ENCODE data around the gene HINFP. TPM values are rescaled to one million over a fixed set of nuclear protein-coding genes. Genes with fewer than 3 reads are reported as not detected.
A peak's percentile ranks its signal among the peaks of the same experiment; 100 is the strongest.

HINFP gene
- total and polyA plus RNA-seq, 9 of the 15 experiments (the other 6 are each of a cell fraction or from before 2014, with no cell fraction given): 13.8 to 34.1 (median 22.5) TPM

DNA sequence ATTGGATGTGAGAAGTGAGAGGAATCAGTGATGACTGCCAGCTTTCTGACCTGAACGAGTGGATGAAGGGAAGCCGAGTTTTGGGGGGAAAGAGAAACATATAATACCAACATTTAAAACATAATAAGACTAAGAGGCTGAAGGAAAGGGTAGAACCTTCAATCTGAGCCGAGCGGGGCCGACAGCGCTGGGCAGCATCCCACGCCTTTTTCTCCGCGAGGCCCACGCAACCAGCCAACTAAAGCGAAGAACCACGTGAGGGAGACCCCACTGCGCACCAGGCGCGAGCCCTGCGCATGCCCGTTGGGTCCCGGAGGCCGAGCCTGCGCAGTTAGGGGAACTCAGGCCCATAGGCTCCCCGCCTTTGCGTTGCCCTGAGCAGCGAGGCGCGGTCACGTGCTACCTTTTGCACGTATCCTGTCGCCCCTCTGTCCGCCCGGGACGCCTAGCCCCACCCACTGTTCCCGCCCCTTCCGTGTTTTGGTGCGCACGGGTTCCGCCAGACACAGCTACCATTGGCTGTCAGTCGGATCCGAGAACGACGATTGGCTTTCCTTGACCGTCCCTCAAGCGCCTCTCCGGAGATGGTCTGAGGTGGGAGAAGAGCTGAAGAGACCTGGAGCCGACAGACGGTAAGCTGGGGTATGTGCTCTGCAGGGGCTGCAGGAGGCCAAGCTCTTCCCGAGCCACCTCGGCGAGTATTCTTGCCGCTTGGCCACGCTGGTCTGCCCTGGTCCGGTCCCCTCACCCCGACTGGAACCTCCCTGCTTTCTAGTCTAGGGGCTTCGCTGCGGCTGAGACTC, at the start of gene HINFP (continued):
- TF ChIP-seq E2F8 (IDR thresholded peaks at IDR 0.05; ENCODE audit: low read depth, partially characterized antibody) (peak; percentile 45), ZKSCAN8 (CRISPR knock-in tag; IDR thresholded peaks at IDR 0.05) (no peak), CBX2 (IDR thresholded peaks at IDR 0.05; ENCODE audit: insufficient read depth, low read length, poor library complexity, severe bottlenecking) (no peak), HNRNPLL (IDR thresholded peaks at IDR 0.05; ENCODE audit: low read depth, low read length, poor library complexity, severe bottlenecking) (peak; percentile 95), ZFPM2 (CRISPR knock-in tag; IDR thresholded peaks at IDR 0.05) (no peak), STAT6 (CRISPR knock-in tag; IDR thresholded peaks at IDR 0.05) (0 out of 2 replicates have a peak, but pooled peaks have one; percentile 27), ZNF445 (CRISPR knock-in tag; IDR thresholded peaks at IDR 0.05; ENCODE audit: low read depth) (no peak), TAF7 (tag; IDR thresholded peaks at IDR 0.05) (no peak), ATF2 (CRISPR knock-in tag; IDR thresholded peaks at IDR 0.05) (no peak), PHTF2 (CRISPR knock-in tag; IDR thresholded peaks at IDR 0.05) (no peak), SUPT5H (IDR thresholded peaks at IDR 0.05) (peak; percentile 79), PCBP1 (IDR thresholded peaks at IDR 0.05; ENCODE audit: low read depth, low read length, poor library complexity, severe bottlenecking) (no peak), ARID4B (CRISPR knock-in tag; IDR thresholded peaks at IDR 0.05) (peak; percentile 75; the same call in 1 of the 2 replicates), ZNF436 (CRISPR knock-in tag; IDR thresholded peaks at IDR 0.05) (no peak), TBL1XR1 (IDR thresholded peaks at IDR 0.05; ENCODE audit: low read length in 2 of 2) (no peak)
